Mesenchymal stem cell (in vitro differentiated cells and primary cell): ENCODE data around the gene U2SURP.
A peak's percentile ranks its signal among the peaks of the same experiment; 100 is the strongest.

Source experiments
- DNase-seq: peaks from one replicate; pipeline ENCODE4 v3.0.0-alpha.2; 2013
- H2AFZ ChIP-seq: one replicate; pipeline ENCODE4 v1.6.1; 2013; ENCODE audit warnings: low read depth, mild to moderate bottlenecking, control low read depth, inconsistent platforms, low read length, moderate library complexity
- H2AK5ac ChIP-seq: 2 replicates; pipeline ENCODE4 v1.6.1; 2013; ENCODE audit warnings: low read length, moderate library complexity, mild to moderate bottlenecking, inconsistent platforms; ENCODE audit not compliant: severe bottlenecking
- H2BK120ac ChIP-seq: one replicate; pipeline ENCODE4 v1.6.1; 2013; ENCODE audit warnings: low read depth, mild to moderate bottlenecking, inconsistent platforms, low read length, moderate library complexity
- H2BK12ac ChIP-seq, 2 experiments: one replicate each; pipeline ENCODE4 v1.6.1; 2013; ENCODE audit warnings: inconsistent platforms in 2 of 2, low read length in 2 of 2, mild to moderate bottlenecking in 2 of 2, moderate library complexity in 2 of 2, control low read depth in 1 of 2
- H2BK15ac ChIP-seq: one replicate; pipeline ENCODE4 v1.6.1; 2013; ENCODE audit warnings: mild to moderate bottlenecking, low read depth, inconsistent platforms; ENCODE audit not compliant: poor library complexity, severe bottlenecking
- H2BK5ac ChIP-seq: 2 replicates; pipeline ENCODE4 v1.6.1; 2013; ENCODE audit warnings: low read depth, mild to moderate bottlenecking, low read length, control low read depth, inconsistent platforms; ENCODE audit not compliant: poor library complexity, severe bottlenecking
- H3K14ac ChIP-seq, 2 experiments: one replicate each; pipeline ENCODE4 v1.6.1; 2013; ENCODE audit warnings: inconsistent platforms in 2 of 2, low read length in 2 of 2, control low read depth in 1 of 2, mild to moderate bottlenecking in 1 of 2, moderate library complexity in 1 of 2
- H3K18ac ChIP-seq, 2 experiments: one replicate each; pipeline ENCODE4 v1.6.1; 2013; ENCODE audit warnings: inconsistent platforms in 2 of 2, low read length in 2 of 2, control low read depth in 1 of 2, low read depth in 1 of 2, mild to moderate bottlenecking in 1 of 2
- H3K23ac ChIP-seq, 2 experiments: one replicate each; pipeline ENCODE4 v1.6.1; 2013; ENCODE audit warnings: inconsistent platforms in 2 of 2, low read length in 2 of 2, mild to moderate bottlenecking in 2 of 2, moderate library complexity in 2 of 2, control low read depth in 1 of 2
- H3K27ac ChIP-seq: 2 replicates; pipeline ENCODE4 v1.5.1; 2013; ENCODE audit warnings: mild to moderate bottlenecking, moderate library complexity, low read length, control low read depth, inconsistent platforms; ENCODE audit not compliant: poor library complexity, severe bottlenecking
- H3K27me3 ChIP-seq, 2 experiments: 2 replicates each; pipeline versions ENCODE4 v1.6.1 to v1.7.0; 2013; ENCODE audit warnings: low read length in 2 of 2, mild to moderate bottlenecking in 2 of 2, moderate library complexity in 2 of 2, control low read depth in 1 of 2, inconsistent platforms in 1 of 2; ENCODE audit not compliant: control insufficient read depth in 1 of 2, insufficient read depth in 1 of 2
- H3K36me3 ChIP-seq, 2 experiments: 2 replicates each; pipeline versions ENCODE4 v1.6.1 to v1.7.0; 2013; ENCODE audit warnings: low read length in 2 of 2, control low read depth in 1 of 2, inconsistent platforms in 1 of 2, low read depth in 1 of 2, mild to moderate bottlenecking in 1 of 2; ENCODE audit not compliant: insufficient read depth in 2 of 2, control insufficient read depth in 1 of 2
- H3K4ac ChIP-seq, 2 experiments: one replicate each; pipeline ENCODE4 v1.6.1; 2013; ENCODE audit warnings: inconsistent platforms in 2 of 2, low read length in 2 of 2, mild to moderate bottlenecking in 2 of 2, moderate library complexity in 2 of 2, control low read depth in 1 of 2, low read depth in 1 of 2
- H3K4me1 ChIP-seq: 2 replicates; pipeline ENCODE4 v1.6.1; 2013; ENCODE audit warnings: low read depth, low read length, control low read depth; ENCODE audit not compliant: control insufficient read depth, insufficient read depth
- H3K4me2 ChIP-seq: 2 replicates; pipeline ENCODE4 v1.6.1; 2013; ENCODE audit warnings: low read length, mild to moderate bottlenecking, inconsistent platforms; ENCODE audit not compliant: poor library complexity, severe bottlenecking
- H3K4me3 ChIP-seq, 2 experiments: 2 replicates each; pipeline versions ENCODE4 v1.5.1 to v1.7.0; 2013; ENCODE audit warnings: low read length in 2 of 2, mild to moderate bottlenecking in 2 of 2, control low read depth in 1 of 2, low read depth in 1 of 2; ENCODE audit not compliant: insufficient read depth in 1 of 2
- H3K79me1 ChIP-seq: replicated peaks from 2 replicates; pipeline ENCODE4 v1.6.1; 2013; ENCODE audit warnings: mild to moderate bottlenecking, control low read depth, low read length, inconsistent platforms; ENCODE audit not compliant: poor library complexity, severe bottlenecking
- H3K9ac ChIP-seq: 2 replicates; pipeline ENCODE4 v1.7.0; 2013; ENCODE audit warnings: mild to moderate bottlenecking, low read length, moderate library complexity
- H3K9me3 ChIP-seq: 2 replicates; pipeline ENCODE4 v1.7.0; 2013; ENCODE audit warnings: mild to moderate bottlenecking, low read length; ENCODE audit not compliant: control insufficient read depth
- H4K8ac ChIP-seq: one replicate; pipeline ENCODE4 v1.6.1; 2013; ENCODE audit warnings: inconsistent platforms, mild to moderate bottlenecking, low read length, moderate library complexity
- H4K91ac ChIP-seq: one replicate; pipeline ENCODE4 v1.6.1; 2013; ENCODE audit warnings: mild to moderate bottlenecking, low read length, inconsistent platforms
- WGBS: methylation state at CpG from one replicate; pipeline ENCODE4 v1.1.7; 2013; ENCODE audit warnings: mixed read lengths; 5-methylcytosine and 5-hydroxymethylcytosine counted together

U2SURP gene

GRCh38 chr3:143090976-143091837 lies 89.8 kb downstream of the U2SURP start:
- 95% methylated on average over 8 of the region's 9 CpGs for WGBS
- H4K91ac ChIP-seq: no peak overlapping the region
- H3K36me3 ChIP-seq: no peaks in the 10 kb centered on the region
- no peak overlapping the region for H4K8ac ChIP-seq
- H2AFZ ChIP-seq: no peak overlapping the region
- H3K4me1 ChIP-seq: no peaks in the 10 kb centered on the region
- H3K27ac ChIP-seq: no peak overlapping the region
- H2BK15ac ChIP-seq: no peak overlapping the region
- no peak overlapping the region for H3K23ac ChIP-seq
- H2BK120ac ChIP-seq: no peak overlapping the region
- H2AK5ac ChIP-seq: no peak overlapping the region
- no peak overlapping the region for H3K14ac ChIP-seq
- no peaks in the 10 kb centered on the region for H3K9me3 ChIP-seq
- no peak overlapping the region for H3K4me2 ChIP-seq
- no peaks in the 10 kb centered on the region for H3K79me1 ChIP-seq
- no peak overlapping the region for H2BK5ac ChIP-seq
- no peak overlapping the region for H3K4me3 ChIP-seq
- peaks cover 0 to 4% of the 10 kb centered on the region in 2 experiments for H3K27me3 ChIP-seq
- no peak overlapping the region for H3K18ac ChIP-seq
- DNase-seq: no peak
- no peak overlapping the region for H2BK12ac ChIP-seq
- no peak overlapping the region for H3K4ac ChIP-seq
- H3K9ac ChIP-seq: no peak overlapping the region

- no peak overlapping the region for H3K23ac ChIP-seq
- H3K9me3 ChIP-seq: no peaks in the 10 kb centered on the region
- no peak overlapping the region for H3K9ac ChIP-seq
- H2BK5ac ChIP-seq: no peak overlapping the region
- no peak overlapping the region for H3K4ac ChIP-seq
- no peak overlapping the region for H3K18ac ChIP-seq
- no peak overlapping the region for H2BK15ac ChIP-seq
- no peak for DNase-seq
- no peak overlapping the region for H2AK5ac ChIP-seq
- no peaks in the 10 kb centered on the region for H3K79me1 ChIP-seq
- peaks cover 0 to 4% of the 10 kb centered on the region in 2 experiments for H3K27me3 ChIP-seq
- no peak overlapping the region for H2AFZ ChIP-seq
- H4K8ac ChIP-seq: no peak overlapping the region
- no peaks in the 10 kb centered on the region for H3K36me3 ChIP-seq
- H4K91ac ChIP-seq: no peak overlapping the region
- no peak overlapping the region for H3K14ac ChIP-seq
- no peak overlapping the region for H2BK120ac ChIP-seq
- no peak overlapping the region for H3K27ac ChIP-seq
- H3K4me3 ChIP-seq: no peak overlapping the region
- no peak overlapping the region for H2BK12ac ChIP-seq
- no peaks in the 10 kb centered on the region for H3K4me1 ChIP-seq
- no peak overlapping the region for H3K4me2 ChIP-seq
- WGBS: 85% methylated on average over 1 of the region's 1 CpG
These were observed 90.8 kb downstream of the U2SURP start for GRCh38 chr3:143092191-143092590.

- no peak overlapping the region for H2AK5ac ChIP-seq
- no peak for DNase-seq
- no peak overlapping the region for H3K9ac ChIP-seq
- no peak overlapping the region for H2BK120ac ChIP-seq
- H2BK15ac ChIP-seq: no peak overlapping the region
- no peak overlapping the region for H4K8ac ChIP-seq
- no peak overlapping the region for H3K4ac ChIP-seq
- H4K91ac ChIP-seq: no peak overlapping the region
- H3K18ac ChIP-seq: no peak overlapping the region
- H3K4me1 ChIP-seq: no peaks in the 10 kb centered on the region
- WGBS: 97% methylated on average over 2 of the region's 2 CpGs
- H3K23ac ChIP-seq: no peak overlapping the region
- no peak overlapping the region for H2AFZ ChIP-seq
- no peak overlapping the region for H3K27ac ChIP-seq
- H3K36me3 ChIP-seq: no peaks in the 10 kb centered on the region
- H3K27me3 ChIP-seq: peaks cover 0 to 2% of the 10 kb centered on the region in 2 experiments
- no peak overlapping the region for H3K14ac ChIP-seq
- no peak overlapping the region for H2BK12ac ChIP-seq
- no peak overlapping the region for H3K4me3 ChIP-seq
- H3K9me3 ChIP-seq: no peaks in the 10 kb centered on the region
- H3K4me2 ChIP-seq: no peak overlapping the region
- H2BK5ac ChIP-seq: no peak overlapping the region
- H3K79me1 ChIP-seq: no peaks in the 10 kb centered on the region
These were observed 94.4 kb downstream of the U2SURP start for GRCh38 chr3:143095813-143096212.

- Histone ChIP-seq H3K27ac (no peak overlapping the region), H3K9ac (no peak overlapping the region), H3K79me1 (no peaks in the 10 kb centered on the region), H3K27me3 (peaks cover 0 to 4% of the 10 kb centered on the region in 2 experiments), H2AFZ (no peak overlapping the region), H2BK120ac (no peak overlapping the region), H3K14ac (no peak overlapping the region), H3K4me2 (no peak overlapping the region), H3K4me3 (no peak overlapping the region), H4K91ac (no peak overlapping the region), H3K36me3 (no peaks in the 10 kb centered on the region), H3K4me1 (no peaks in the 10 kb centered on the region), H2AK5ac (no peak overlapping the region), H3K4ac (no peak overlapping the region), H2BK5ac (no peak overlapping the region), H3K18ac (no peak overlapping the region), H3K23ac (no peak overlapping the region), H2BK15ac (no peak overlapping the region), H3K9me3 (no peaks in the 10 kb centered on the region), H4K8ac (no peak overlapping the region), H2BK12ac (no peak overlapping the region)
- peak; percentile 88 for DNase-seq
- 86% methylated on average over 1 of the region's 5 CpGs for WGBS
These were observed 96.8 kb downstream of the U2SURP start for GRCh38 chr3:143098032-143098764.
